GM21723 (cell line): Measurements from ENCODE around the gene PSMD13.
A peak's percentile ranks its signal among the peaks of the same experiment; 100 is the strongest.
"Not testable (repeated sequence)": the region's sequence is repeated elsewhere in the genome, so short reads cannot be mapped to it uniquely, and the experiment has no call there.

ENCODE experiments used
- ATAC-seq: cut with Tn5 transposase; IDR thresholded peaks from one replicate; pipeline ENCODE4 v1.9.1; 2021; ENCODE audit warnings: mild to moderate bottlenecking, moderate library complexity; ENCODE audit not compliant: unreplicated experiment

The PSMD13 gene

DNA sequence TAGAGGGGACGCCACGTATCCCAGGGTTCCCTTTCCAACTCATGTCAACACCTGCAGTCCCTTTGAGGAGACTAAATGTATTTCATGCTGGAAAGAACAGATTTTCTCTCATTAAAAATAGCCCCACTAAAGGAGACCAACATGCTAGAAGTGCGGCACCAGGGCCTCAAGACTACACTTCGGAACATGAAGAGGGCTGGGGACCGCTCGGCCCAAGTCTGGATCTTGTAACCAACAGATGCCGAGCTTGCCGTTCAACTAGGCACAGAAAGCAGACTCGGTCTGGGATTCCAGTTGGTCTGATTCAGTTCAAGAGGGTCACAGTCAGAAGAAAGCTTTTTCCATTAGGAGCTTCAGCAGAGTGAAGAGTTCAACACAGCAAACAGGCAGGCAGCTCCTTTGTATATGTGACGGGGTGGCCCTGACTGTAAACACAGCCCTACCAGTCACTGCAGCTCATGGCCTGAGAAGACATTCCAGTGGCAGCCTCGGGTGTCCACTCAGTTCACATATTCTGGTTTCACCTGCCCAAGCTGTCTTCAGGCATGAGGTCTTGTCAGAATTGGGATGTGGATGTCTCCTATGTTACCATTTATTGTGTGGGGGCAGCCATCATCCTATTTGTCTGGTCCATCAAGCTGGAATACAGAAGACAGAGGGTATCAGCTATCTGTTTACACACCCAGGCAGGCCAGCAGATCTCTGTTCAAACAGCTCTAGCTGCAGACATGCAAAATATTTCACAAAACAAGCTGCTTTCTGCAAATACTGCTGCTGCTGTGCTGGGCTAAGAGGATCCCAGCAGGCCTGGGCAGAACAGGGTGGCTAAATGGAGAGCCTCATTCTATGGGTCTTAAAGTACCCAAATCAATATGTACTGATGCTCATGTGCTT, 20.4 kb upstream of the PSMD13 start:
- ATAC-seq = no peak

GRCh38 chr11:217704-218103, 19.1 kb upstream of the PSMD13 start:
- ATAC-seq = no peak

DNA sequence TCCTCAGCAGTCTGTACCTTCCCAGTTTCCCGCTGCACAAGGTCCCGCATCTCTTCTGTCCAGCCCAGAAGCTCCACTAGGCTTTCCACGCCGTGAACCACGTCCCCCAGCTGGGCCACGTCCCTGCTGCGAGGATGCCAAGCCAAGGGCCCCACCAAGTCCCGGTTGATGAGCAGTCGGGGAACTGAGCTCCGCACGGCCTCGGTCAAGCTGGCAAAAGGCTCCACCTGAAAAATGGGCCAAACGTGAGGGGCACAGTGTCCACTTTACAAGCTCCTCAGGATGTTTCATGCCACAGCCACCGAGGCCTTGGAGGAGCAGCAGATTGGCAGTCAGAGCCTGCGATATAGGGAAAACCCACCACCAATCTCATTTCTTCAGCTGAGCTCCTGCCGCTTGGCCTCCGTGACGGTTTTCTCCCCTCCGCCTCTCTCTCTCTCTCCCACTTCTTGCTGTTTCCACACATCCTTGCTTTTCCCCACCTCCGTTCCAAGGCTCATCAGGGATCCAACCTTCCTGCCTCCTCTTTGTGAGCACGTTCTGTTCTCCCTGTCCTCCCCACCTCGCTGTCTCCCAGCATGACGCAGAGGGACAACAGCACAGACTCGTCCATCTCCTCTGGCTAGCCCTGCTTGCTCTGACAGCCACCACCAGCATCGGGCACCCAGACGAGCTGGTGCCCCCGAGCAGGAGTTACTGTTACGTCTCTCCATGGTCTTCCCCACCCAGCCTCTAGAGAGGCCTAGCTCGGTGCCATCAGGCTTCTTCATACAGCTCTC, 17.8 kb upstream of the PSMD13 start:
- no peak for ATAC-seq

- not testable (repeated sequence) for ATAC-seq
These were observed 16.0 kb upstream of the PSMD13 start for GRCh38 chr11:220641-221215.

DNA sequence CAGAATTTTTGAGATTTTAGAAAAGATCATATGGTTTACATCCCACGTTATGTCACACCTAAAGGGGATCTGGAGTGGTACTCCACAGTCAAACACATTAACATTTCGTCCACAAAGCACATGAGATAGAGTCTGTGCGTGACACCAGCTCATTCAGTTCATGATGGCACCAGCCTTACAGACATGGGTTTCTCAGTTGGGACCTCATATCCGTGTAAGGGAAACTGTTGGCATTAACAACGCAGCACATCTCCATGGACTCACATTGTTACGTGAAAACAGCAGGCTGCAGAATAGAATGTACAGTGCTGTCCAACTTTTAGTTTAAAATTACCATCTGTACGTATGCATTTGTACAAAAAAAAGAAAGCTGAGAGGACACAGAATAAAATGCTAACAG, 15.2 kb upstream of the PSMD13 start:
- ATAC-seq = no peak

DNA sequence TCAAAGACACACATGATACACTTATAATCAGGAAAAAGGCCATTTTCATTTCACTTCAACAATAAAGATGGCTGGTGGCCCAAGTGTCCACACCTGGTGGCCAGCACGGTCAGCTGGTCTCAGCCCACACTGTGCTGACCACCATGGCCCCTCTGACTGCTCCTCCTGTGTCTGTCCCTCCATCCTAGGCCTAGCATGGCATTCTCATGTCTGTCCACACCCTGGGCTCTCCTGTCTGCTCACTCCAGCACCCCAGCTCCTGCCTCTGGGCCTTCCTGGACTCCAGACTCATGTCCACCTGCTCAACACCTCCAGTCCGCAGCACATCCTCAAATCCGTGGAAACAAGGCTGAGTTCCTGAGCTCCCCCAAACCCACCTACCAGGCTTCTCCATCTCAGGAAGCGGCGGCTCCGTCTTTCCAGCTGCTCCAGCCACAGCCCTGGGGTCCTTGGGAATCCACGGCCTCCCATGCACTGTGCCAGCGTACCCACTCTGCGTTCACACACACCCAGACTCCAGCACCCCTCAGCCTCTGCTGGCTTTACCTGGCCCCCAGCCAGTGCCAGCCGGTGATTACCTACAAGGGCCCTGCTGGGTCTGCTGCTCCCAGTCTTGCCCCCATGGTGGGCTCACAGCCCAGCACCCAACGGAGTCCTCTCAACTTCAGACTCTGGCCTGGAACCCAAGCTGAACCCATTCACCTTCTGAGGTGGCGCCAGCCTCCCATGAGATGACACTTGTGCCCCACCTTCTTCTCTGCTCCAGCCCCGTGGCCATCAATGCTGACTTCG, 14.6 kb upstream of the PSMD13 start:
- no peak for ATAC-seq

DNA sequence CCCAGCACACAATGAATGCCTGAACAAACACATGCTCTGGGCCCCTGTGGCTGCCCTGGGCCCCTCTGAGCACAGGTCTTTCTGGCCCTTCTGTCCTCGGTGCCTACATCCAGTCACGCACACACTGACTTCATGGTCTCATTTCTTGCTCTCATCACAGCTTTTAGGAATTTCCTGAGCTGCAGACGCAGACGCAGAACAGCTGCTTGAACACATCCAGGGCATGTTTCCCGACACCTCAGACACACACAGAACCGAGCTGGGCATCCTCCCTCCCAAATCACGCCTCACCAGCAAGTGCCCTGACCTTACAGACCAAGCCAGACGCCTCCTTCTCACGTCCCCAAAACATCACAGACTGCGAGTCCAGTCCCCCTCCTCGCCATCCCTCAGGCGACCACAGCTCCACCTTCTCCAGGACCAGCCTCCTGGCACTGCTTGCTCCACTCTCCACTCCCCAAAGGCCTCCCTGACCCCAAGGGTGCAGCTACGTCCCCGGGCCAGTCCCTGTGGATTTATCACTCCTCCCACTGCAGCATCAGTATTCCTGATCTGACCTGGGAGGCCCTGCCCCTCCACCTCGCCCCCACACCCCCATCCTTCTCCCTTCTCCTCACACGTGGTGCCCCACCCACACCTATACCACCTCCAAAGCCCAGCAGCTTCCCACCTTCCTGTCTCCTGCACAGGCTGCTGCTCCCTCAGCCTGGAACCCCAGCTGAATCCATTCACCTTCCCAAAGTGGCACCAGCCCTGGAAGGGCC, 13.6 kb upstream of the PSMD13 start:
- ATAC-seq = no peak

- ATAC-seq = no peak
These were observed 12.9 kb upstream of the PSMD13 start for GRCh38 chr11:223884-224283.

- no peak for ATAC-seq
These were observed 12.4 kb upstream of the PSMD13 start for GRCh38 chr11:224424-224823.

DNA sequence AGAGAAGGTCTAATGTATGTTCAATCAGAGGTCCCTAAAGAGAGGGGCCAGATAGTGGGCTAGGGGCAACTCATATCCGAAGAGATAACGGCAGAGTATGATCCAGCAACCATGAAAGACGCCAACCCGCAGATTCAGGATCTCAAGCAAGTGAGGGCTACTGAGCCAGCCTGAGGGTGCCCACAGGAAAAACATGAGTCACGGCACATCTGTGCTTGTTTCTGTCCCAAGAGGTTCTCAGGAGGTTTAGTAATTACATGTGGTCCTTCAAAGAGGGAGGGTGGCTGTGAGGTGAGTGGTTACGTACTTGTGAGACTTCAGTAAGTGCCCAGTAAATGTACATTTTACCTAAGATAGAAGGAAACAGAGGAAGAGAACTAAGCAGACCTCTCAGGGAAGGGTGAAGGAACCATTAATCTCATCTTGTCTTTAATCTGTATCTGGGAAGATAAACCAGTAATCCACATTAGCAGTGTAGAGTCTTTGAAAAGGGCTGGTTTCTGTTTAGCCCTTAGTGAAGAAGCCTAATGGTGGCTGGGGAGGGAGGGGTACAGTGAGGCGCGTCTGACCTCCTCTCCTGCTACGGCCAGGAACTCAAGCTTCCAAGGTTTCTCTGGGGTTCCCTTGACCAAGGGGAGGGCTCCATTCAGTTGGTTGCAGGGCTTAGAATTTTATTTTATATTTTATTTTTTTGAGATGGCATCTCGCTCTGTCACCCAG, 10.9 kb upstream of the PSMD13 start:
- ATAC-seq = no peak

GRCh38 chr11:227824-228379, 8.9 kb upstream of the PSMD13 start:
- ATAC-seq = no peak

DNA sequence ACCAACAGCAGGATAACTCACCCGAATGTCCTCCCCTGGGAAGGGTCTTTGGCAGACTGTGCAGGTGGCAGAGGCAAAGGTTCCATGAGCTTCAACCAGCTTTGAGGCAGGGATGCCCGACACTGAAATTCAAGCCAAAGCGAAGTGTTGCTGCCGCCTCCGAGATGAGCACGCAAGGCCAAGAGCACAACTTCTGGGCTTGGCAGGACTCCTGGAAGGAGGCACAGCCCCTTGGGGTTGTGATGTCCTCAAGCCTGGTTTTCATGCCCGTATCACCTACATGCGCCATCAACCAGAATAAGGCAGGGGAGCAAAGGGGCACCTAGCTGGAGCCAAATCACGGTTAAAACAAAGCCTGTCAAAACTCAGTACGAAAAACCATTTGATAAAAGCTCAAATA, 6.3 kb upstream of the PSMD13 start:
- no peak for ATAC-seq

DNA sequence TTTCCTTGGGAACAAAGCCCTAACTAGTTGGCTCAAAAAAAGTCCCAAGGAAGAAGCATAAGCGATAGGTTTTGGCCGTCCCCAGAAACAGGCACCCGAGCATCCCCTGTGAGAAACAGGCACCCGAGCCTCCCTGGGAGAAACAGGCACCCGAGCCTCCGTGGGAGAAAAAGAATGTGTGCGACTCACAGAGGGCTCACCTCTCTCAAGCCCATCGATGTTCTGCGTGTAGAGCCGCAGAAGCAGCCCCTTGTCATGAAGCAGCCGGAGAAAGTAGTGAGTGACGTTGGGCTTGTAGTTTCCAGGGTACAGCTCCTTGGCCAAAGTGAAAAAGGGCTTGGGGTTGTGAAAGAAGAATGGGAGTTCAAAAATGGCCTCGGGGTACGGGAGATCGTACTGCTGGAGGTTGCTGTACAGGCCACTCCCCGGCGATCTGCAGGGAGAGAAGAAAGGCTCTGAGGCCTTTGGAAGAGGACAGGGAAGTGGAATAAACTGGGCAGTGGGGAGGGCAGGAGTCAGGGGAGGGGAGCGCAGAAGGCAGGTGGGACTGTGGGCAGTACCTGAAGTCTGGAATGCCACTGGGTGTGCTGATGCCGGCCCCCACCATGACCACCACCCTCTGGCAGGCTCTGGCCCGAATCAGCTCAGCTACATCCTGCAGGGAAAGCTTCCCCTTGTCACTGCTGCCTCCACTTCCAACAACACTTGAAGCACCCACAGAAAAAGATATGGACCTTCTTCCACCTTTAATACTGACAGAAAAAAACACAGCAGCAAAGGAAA, 3.8 kb upstream of the PSMD13 start:
- ATAC-seq = no peak

DNA sequence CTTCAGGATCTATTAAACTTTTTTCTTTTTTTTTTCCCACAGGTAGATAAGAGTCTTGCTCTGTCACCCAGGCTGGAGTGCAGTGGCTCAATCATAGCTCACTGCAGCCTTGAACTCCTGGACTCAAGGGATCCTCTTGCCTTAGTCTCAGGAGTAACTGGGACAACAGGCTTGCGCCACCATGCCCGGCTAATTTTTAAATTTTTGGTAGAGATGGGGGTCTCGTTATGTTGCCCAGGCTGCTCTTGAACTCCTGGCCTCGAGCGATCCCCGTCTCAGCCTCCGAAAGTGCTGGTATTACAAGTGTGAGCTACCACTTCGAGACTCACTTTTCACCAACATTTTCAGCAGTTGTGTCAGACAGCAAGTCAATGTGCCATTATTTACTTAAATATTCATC, 1.6 kb upstream of the PSMD13 start:
- ATAC-seq = no peak

GRCh38 chr11:235609-235996, 1.2 kb upstream of the PSMD13 start:
- ATAC-seq = peak; percentile 8

- peak; percentile 78 for ATAC-seq
These were observed 591 bp upstream of the PSMD13 start, which contains the start of gene SIRT3 for GRCh38 chr11:235997-236773. SIRT3 (minus strand) TSS chr11:236342; CDS start chr11:236328, 14 bp downstream.

GRCh38 chr11:238346-238745, 1.6 kb downstream of the PSMD13 start:
- not testable (repeated sequence) for ATAC-seq

DNA sequence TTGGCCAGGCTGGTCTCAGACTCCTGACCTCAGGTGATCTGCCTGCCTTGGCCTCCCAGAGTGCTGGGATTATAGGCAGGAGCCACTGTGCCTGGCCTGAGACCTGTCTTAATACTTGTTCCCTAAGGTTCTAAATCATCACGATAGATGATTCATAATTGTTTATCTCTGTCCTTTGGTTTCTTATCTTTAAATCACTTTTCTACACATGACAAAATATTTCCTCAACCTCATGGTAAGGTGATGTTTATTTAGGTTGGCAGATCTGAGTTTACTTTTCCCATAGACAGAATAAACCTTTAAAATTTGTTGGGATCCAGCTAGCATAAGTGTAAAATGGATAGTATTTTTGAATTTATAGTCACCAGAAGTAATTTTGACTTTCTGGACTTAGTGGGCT, 3.5 kb downstream of the PSMD13 start:
- no peak for ATAC-seq
